ENCODE results near the gene EXOC6B.

DNA sequence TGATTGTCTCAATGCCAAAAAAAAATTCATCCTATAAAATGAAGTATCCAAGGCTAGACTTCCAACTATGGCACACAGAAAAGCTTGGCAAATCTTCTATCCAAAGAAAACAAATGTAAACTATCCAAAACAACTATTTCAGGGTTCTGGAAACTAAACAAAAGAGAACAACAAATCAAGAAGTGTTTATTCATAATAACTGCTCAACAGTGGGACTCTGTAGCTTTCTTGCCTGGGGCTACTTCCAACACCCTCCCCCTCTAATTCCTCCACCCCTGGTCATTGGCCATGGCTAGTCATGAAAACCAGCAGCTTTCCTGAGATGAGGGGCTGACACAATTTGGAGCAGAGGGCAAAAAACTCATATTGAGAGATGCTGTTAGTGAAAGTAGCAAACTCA is 107.0 kb downstream of the EXOC6B start:
- TF ChIP-seq, protein P1, sequence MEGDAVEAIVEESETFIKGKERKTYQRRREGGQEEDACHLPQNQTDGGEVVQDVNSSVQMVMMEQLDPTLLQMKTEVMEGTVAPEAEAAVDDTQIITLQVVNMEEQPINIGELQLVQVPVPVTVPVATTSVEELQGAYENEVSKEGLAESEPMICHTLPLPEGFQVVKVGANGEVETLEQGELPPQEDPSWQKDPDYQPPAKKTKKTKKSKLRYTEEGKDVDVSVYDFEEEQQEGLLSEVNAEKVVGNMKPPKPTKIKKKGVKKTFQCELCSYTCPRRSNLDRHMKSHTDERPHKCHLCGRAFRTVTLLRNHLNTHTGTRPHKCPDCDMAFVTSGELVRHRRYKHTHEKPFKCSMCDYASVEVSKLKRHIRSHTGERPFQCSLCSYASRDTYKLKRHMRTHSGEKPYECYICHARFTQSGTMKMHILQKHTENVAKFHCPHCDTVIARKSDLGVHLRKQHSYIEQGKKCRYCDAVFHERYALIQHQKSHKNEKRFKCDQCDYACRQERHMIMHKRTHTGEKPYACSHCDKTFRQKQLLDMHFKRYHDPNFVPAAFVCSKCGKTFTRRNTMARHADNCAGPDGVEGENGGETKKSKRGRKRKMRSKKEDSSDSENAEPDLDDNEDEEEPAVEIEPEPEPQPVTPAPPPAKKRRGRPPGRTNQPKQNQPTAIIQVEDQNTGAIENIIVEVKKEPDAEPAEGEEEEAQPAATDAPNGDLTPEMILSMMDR (IDR thresholded peaks at IDR 0.05), result no peak
- TF ChIP-seq POLR2A (IDR thresholded peaks at IDR 0.05), result no peak

Data from heart left ventricle (tissue), 13 donors.